ENCODE results near the gene RNU7-1. TPM values are rescaled to one million over a fixed set of nuclear protein-coding genes. Genes with fewer than 3 reads are reported as not detected.

Gene RNU7-1
- total RNA-seq, 1 donor from 2014 or later: not detected

- Histone ChIP-seq H3K36me3 (ENCODE audit: control insufficient read depth, insufficient read depth, low read length) (peaks cover 19% of the 10 kb centered on the region), H3K27me3 (ENCODE audit: control insufficient read depth, insufficient read depth, low read length) (no peaks in the 10 kb centered on the region), H3K4me3 (ENCODE audit: low read depth, low read length) (no peak overlapping the region)
- TF ChIP-seq CTCF (IDR thresholded peaks at IDR 0.05; ENCODE audit: insufficient read depth, low read length, severe bottlenecking): no peak
- DNase-seq (ENCODE audit: low read depth) (no peak), FAIRE-seq (no peak)
Measured at GRCh38 chr12:6960593-6961277, 17.1 kb downstream of the RNU7-1 start.

- FAIRE-seq (no peak), DNase-seq (ENCODE audit: low read depth) (peak; percentile 76)
- Histone ChIP-seq H3K36me3 (ENCODE audit: control insufficient read depth, insufficient read depth, low read length) (peaks cover 21% of the 10 kb centered on the region), H3K27me3 (ENCODE audit: control insufficient read depth, insufficient read depth, low read length) (no peaks in the 10 kb centered on the region), H3K4me3 (ENCODE audit: low read depth, low read length) (no peak overlapping the region)
- no peak for TF ChIP-seq CTCF (IDR thresholded peaks at IDR 0.05; ENCODE audit: insufficient read depth, low read length, severe bottlenecking)
Measured at GRCh38 chr12:6961278-6961694, 17.7 kb downstream of the RNU7-1 start.

- peak; percentile 52 for TF ChIP-seq CTCF (IDR thresholded peaks at IDR 0.05; ENCODE audit: insufficient read depth, low read length, severe bottlenecking)
- peak; percentile 69 for DNase-seq (ENCODE audit: low read depth)
- no peaks in the 10 kb centered on the region for H3K27me3 ChIP-seq (ENCODE audit: control insufficient read depth, insufficient read depth, low read length)
- H3K36me3 ChIP-seq (ENCODE audit: control insufficient read depth, insufficient read depth, low read length): peaks cover 21% of the 10 kb centered on the region
- no peak for FAIRE-seq
- H3K4me3 ChIP-seq (ENCODE audit: low read depth, low read length): peak overlapping the region; percentile 88
Measured at GRCh38 chr12:6961695-6962284, 18.2 kb downstream of the RNU7-1 start.

GRCh38 chr12:6962285-6963015 lies 18.8 kb downstream of the RNU7-1 start:
- Histone ChIP-seq H3K27me3 (ENCODE audit: control insufficient read depth, insufficient read depth, low read length) (no peaks in the 10 kb centered on the region), H3K36me3 (ENCODE audit: control insufficient read depth, insufficient read depth, low read length) (peaks cover 19% of the 10 kb centered on the region), H3K4me3 (ENCODE audit: low read depth, low read length) (peak overlapping the region; percentile 88)
- TF ChIP-seq CTCF (IDR thresholded peaks at IDR 0.05; ENCODE audit: insufficient read depth, low read length, severe bottlenecking): no peak
- DNase-seq (ENCODE audit: low read depth) (no peak), FAIRE-seq (no peak)

GRCh38 chr12:6963016-6963731 lies 19.6 kb downstream of the RNU7-1 start:
- peaks cover 22% of the 10 kb centered on the region for H3K36me3 ChIP-seq (ENCODE audit: control insufficient read depth, insufficient read depth, low read length)
- FAIRE-seq: no peak
- TF ChIP-seq CTCF (IDR thresholded peaks at IDR 0.05; ENCODE audit: insufficient read depth, low read length, severe bottlenecking): peak; percentile 35
- peak overlapping the region; percentile 88 for H3K4me3 ChIP-seq (ENCODE audit: low read depth, low read length)
- peak; percentile 77 for DNase-seq (ENCODE audit: low read depth)
- no peaks in the 10 kb centered on the region for H3K27me3 ChIP-seq (ENCODE audit: control insufficient read depth, insufficient read depth, low read length)

Measured in bronchial epithelial cell (primary cell).